Esophagus muscularis mucosa (tissue), 4 donors: ENCODE data around the gene B3GNT2. TPM values are rescaled to one million over a fixed set of nuclear protein-coding genes. Genes with fewer than 3 reads are reported as not detected.
"Not testable (repeated sequence)": the region's sequence is repeated elsewhere in the genome, so short reads cannot be mapped to it uniquely, and the experiment has no call there.

Experiments
- DNase-seq: peaks from one replicate; pipeline ENCODE4 v3.0.0-alpha.2; 2017; ENCODE audit errors: extremely low spot score
- H3K27ac ChIP-seq, 4 donors: fragments of 200-600 bp; sonication (generic); replicated peaks in 1 of 4; 1 replicate in 3 of 4; 2 replicates in 1 of 4; pipeline ENCODE4 v1.5.1; 2016 to 2019; ENCODE audit warnings: mild to moderate bottlenecking in 1 of 4
- H3K27me3 ChIP-seq, 4 donors: fragments of 200-600 bp; sonication (generic); one replicate each; pipeline versions ENCODE4 v1.5.1 to v1.6.0; 2016 to 2019
- H3K36me3 ChIP-seq, 4 donors: fragments of 200-600 bp; sonication (generic); one replicate each; pipeline ENCODE4 v1.5.1; 2016 to 2019
- H3K4me1 ChIP-seq, 4 donors: fragments of 200-600 bp; sonication (generic); one replicate each; pipeline ENCODE4 v1.5.1; 2016 to 2019
- H3K4me3 ChIP-seq, 4 donors: fragments of 200-600 bp; sonication (generic); 1 replicate in 2 of 4; 2 replicates in 2 of 4; pipeline ENCODE4 v1.5.1; 2016 to 2019; ENCODE audit warnings: mild to moderate bottlenecking in 4 of 4, moderate library complexity in 1 of 4
- H3K9me3 ChIP-seq, 4 donors: fragments of 200-600 bp; sonication (generic); 1 replicate in 3 of 4; 2 replicates in 1 of 4; pipeline ENCODE4 v1.5.1; 2016 to 2019
- CTCF ChIP-seq, 3 experiments: fragments of 200-600 bp in 2 of 3; fragments of 450-650 bp in 1 of 3; sonication (generic) in 2 of 3; IDR thresholded peaks; one replicate each; pipeline ENCODE4 v1.5.1; 2017 to 2019; ENCODE audit warnings: antibody characterized with exemption in 3 of 3, mild to moderate bottlenecking in 2 of 3, moderate library complexity in 1 of 3
- EP300 ChIP-seq: sonication (generic); formaldehyde crosslinking; IDR thresholded peaks from one replicate; pipeline ENCODE4 v1.6.1; 2017; ENCODE audit warnings: antibody characterized with exemption
- POLR2A ChIP-seq: fragments of 450-650 bp; IDR thresholded peaks from one replicate; pipeline ENCODE4 v1.6.1; 2017; ENCODE audit warnings: antibody characterized with exemption, moderate library complexity, mild to moderate bottlenecking, low read depth
- POLR2AphosphoS5 ChIP-seq, 2 donors: sonication (generic); formaldehyde crosslinking; IDR thresholded peaks; one replicate each; pipeline ENCODE4 v1.6.1; 2017; ENCODE audit warnings: antibody characterized with exemption in 2 of 2
- WGBS: methylation state at CpG from one replicate; pipeline ENCODE4 v1.1.5; 2018; 5-methylcytosine and 5-hydroxymethylcytosine counted together
- intact Hi-C: fragments of 100-400 bp; cut with DNase I; formaldehyde crosslinking; loops from one replicate; pipeline ENCODE4 v1.15.1; 2023
- total RNA-seq, 4 donors: library from RNA; depleted of rRNA; stranded (reverse); fragments of >200 nt; gene quantifications; one replicate each; pipeline versions ENCODE4 v1.1.0 to v1.2.1, GENCODE V29; 2016

B3GNT2 gene
- 10 to 100 TPM; 11.6 to 16.3 (median 14.5) TPM for total RNA-seq

- WGBS = 8% methylated on average over 4 of the region's 70 CpGs
- Histone ChIP-seq H3K36me3 (no peaks in the 10 kb centered on the region), H3K27me3 (no peaks in the 10 kb centered on the region), H3K4me3 (peak within 1 kb of the TSS; percentile 96 to 99 (median 98)), H3K27ac (peak within 1 kb of the TSS; percentile 94 to 97 (median 95)), H3K9me3 (no peaks in the 10 kb centered on the region), H3K4me1 (peaks cover 32 to 49% (median 41%) of the 10 kb centered on the region in 4 donors)
- TF ChIP-seq POLR2AphosphoS5 (IDR thresholded peaks at IDR 0.05) (peak; percentile 76 to 77), CTCF (IDR thresholded peaks at IDR 0.05) (no peak)
- intact Hi-C loops = loop anchor here (10.0 kb wide), 2 partner anchors 181 to 281 kb away; no protein-coding TSS in a partner anchor
- peak; percentile 95 for DNase-seq
Observed at GRCh38 chr2:62195421-62196277, at the start of gene B3GNT2. Gene B3GNT2 (plus strand): TSS chr2:62196115. CDS start chr2:62222221, 26,106 bp downstream.

GRCh38 chr2:62146790-62147189, 49.1 kb upstream of the B3GNT2 start:
- H3K27me3 ChIP-seq, H3K4me3 ChIP-seq, intact Hi-C loops, H3K4me1 ChIP-seq, H3K27ac ChIP-seq, H3K9me3 ChIP-seq, H3K36me3 ChIP-seq, DNase-seq: not testable (repeated sequence)
- 83% methylated on average over 7 of the region's 7 CpGs for WGBS

- H3K4me1 ChIP-seq = peaks cover 0 to 10% (median under 1%) of the 10 kb centered on the region in 4 donors
- no peak overlapping the region for H3K27ac ChIP-seq
- intact Hi-C loops = no loop called here
- peaks cover 0 to 5% (median 0%) of the 10 kb centered on the region in 4 donors for H3K36me3 ChIP-seq
- H3K27me3 ChIP-seq = no peaks in the 10 kb centered on the region
- H3K9me3 ChIP-seq = no peaks in the 10 kb centered on the region
- TF ChIP-seq POLR2AphosphoS5 (IDR thresholded peaks at IDR 0.05) (no peak), POLR2A (no peak), CTCF (IDR thresholded peaks at IDR 0.05) (no peak), EP300 (no peak)
- H3K4me3 ChIP-seq = no peak overlapping the region
- no peak for DNase-seq
- 91% methylated on average over 4 of the region's 4 CpGs for WGBS
Observed at GRCh38 chr2:62147610-62148301, 48.2 kb upstream of the B3GNT2 start.

GRCh38 chr2:62149708-62150107, 46.2 kb upstream of the B3GNT2 start:
- Histone ChIP-seq H3K36me3 (peaks cover 0 to 5% (median 0%) of the 10 kb centered on the region in 4 donors), H3K27me3 (no peaks in the 10 kb centered on the region), H3K27ac (no peak overlapping the region), H3K4me1 (peaks cover 0 to 10% (median 0%) of the 10 kb centered on the region in 4 donors), H3K4me3 (no peak overlapping the region), H3K9me3 (peaks cover 0 to under 1% (median 0%) of the 10 kb centered on the region in 4 donors)
- intact Hi-C loops = no loop called here
- TF ChIP-seq CTCF (IDR thresholded peaks at IDR 0.05) (no peak), EP300 (no peak), POLR2AphosphoS5 (IDR thresholded peaks at IDR 0.05) (no peak), POLR2A (no peak)
- no peak for DNase-seq

GRCh38 chr2:62150597-62151305, 45.2 kb upstream of the B3GNT2 start:
- H3K9me3 ChIP-seq = peaks cover 0 to 7% (median 0%) of the 10 kb centered on the region in 4 donors
- WGBS = 89% methylated on average over 6 of the region's 6 CpGs
- H3K27ac ChIP-seq = no peak overlapping the region
- intact Hi-C loops = no loop called here
- DNase-seq = no peak
- H3K4me3 ChIP-seq = no peak overlapping the region
- H3K36me3 ChIP-seq = peaks cover 0 to 5% (median 0%) of the 10 kb centered on the region in 4 donors
- H3K4me1 ChIP-seq = peaks cover 0 to 10% (median 0%) of the 10 kb centered on the region in 4 donors
- no peaks in the 10 kb centered on the region for H3K27me3 ChIP-seq
- TF ChIP-seq EP300 = no peak
- no peak for TF ChIP-seq CTCF (IDR thresholded peaks at IDR 0.05)
- TF ChIP-seq POLR2AphosphoS5 (IDR thresholded peaks at IDR 0.05) = no peak
- no peak for TF ChIP-seq POLR2A
